ENCODE results near the gene DNAJC28.

Gene DNAJC28, protein sequence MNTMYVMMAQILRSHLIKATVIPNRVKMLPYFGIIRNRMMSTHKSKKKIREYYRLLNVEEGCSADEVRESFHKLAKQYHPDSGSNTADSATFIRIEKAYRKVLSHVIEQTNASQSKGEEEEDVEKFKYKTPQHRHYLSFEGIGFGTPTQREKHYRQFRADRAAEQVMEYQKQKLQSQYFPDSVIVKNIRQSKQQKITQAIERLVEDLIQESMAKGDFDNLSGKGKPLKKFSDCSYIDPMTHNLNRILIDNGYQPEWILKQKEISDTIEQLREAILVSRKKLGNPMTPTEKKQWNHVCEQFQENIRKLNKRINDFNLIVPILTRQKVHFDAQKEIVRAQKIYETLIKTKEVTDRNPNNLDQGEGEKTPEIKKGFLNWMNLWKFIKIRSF

DNA sequence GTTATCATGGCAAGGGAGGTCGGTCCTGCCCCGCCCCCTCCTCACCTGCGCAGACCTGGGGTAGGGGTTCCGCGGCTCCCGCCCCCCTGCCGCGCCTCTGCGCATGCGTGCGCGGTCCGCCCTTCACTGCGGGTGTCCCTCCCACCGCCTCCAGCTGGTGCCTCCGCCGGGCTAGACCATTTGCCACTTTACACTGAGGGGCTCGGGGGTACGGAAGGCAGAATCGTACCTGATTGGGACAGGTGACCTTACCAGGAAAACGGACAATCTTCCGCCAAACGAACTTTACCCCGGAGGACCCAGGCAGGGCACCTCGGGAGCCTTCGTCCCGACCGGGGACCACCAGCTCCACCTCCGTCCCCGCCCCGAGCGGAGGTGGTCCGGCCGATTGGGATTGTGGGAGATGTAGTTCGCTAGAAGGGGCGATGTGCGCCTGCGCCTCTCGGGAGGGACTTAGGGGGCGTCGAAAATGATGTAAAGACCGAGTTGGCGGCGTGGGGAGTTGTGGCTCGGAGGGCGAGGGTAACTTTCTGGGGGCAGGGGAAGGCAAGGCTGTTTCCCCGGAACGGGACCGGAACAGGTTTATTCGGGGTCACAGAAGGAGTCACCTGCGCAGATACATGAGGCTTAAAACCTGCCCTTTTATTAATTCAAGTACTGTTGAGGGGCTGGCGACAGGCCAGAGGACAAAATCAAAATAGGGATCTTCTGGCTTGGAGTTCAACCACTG, at the start of gene DNAJC28:
Gene DNAJC28, minus strand, starts transcription at position 344 of the 730 bp plus-strand sequence. CDS start 2,323 bp downstream, outside the sequence.
- Histone ChIP-seq H3K9me3 (ENCODE audit: control insufficient read depth in 2 of 2, low read length in 2 of 2) (no peaks in the 10 kb centered on the region), H3K9ac (ENCODE audit: low read length in 2 of 2) (peak within 1 kb of the TSS; percentile 75 to 81), H3K4me1 (ENCODE audit: control insufficient read depth, insufficient read depth, low read length) (peaks cover 6% of the 10 kb centered on the region), H3K27me3 (ENCODE audit: control insufficient read depth in 1 of 2, insufficient read depth in 2 of 2, low read length in 2 of 2) (no peaks in the 10 kb centered on the region), H3K27ac (ENCODE audit: low read length) (peak within 1 kb of the TSS; percentile 71), H3K4me3 (ENCODE audit: low read length in 2 of 2) (peak within 1 kb of the TSS; percentile 82 to 98), H3K36me3 (ENCODE audit: control insufficient read depth in 2 of 2, insufficient read depth in 2 of 2, low read length in 2 of 2) (no peaks in the 10 kb centered on the region)

DNA sequence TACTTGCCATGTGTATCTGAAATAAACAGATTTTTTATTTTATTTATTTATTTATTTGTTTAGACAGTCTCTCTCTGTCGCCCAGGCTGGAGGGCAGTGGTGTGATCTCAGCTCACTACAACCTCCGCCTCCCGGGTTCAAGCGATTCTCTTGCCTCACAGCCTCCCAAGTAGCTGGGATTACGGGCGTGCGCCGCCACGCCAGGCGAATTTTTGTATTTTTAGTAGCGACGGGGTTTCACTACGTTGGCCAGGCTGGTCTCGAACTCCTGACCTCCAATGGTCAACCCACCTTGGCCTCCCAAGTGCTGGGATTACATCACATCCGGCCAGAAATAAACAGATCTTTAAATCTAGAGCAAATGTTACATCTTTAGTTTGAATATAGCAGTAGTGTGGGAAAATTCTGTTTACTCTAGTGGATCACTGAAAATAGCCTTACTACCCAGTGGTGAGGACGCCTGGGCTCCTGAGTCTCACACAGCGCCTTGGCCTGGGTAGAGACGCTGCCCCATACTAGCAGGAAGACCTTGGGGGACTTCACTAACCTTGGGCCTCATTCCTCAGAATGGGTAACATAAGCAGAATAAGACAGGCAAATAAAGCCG, 49.7 kb upstream of the DNAJC28 start:
- Histone ChIP-seq H3K9me3 (ENCODE audit: control insufficient read depth in 2 of 2, low read length in 2 of 2) (no peaks in the 10 kb centered on the region), H3K4me3 (ENCODE audit: low read length in 2 of 2) (peak overlapping the region; percentile 97 to 99), H3K4me1 (ENCODE audit: control insufficient read depth, insufficient read depth, low read length) (peaks cover 8% of the 10 kb centered on the region), H3K27me3 (ENCODE audit: control insufficient read depth in 1 of 2, insufficient read depth in 2 of 2, low read length in 2 of 2) (no peaks in the 10 kb centered on the region), H3K9ac (ENCODE audit: low read length in 2 of 2) (peak overlapping the region; percentile 100), H3K36me3 (ENCODE audit: control insufficient read depth in 2 of 2, insufficient read depth in 2 of 2, low read length in 2 of 2) (peaks cover 8 to 15% of the 10 kb centered on the region in 2 donors), H3K27ac (ENCODE audit: low read length) (peak overlapping the region; percentile 100)

DNA sequence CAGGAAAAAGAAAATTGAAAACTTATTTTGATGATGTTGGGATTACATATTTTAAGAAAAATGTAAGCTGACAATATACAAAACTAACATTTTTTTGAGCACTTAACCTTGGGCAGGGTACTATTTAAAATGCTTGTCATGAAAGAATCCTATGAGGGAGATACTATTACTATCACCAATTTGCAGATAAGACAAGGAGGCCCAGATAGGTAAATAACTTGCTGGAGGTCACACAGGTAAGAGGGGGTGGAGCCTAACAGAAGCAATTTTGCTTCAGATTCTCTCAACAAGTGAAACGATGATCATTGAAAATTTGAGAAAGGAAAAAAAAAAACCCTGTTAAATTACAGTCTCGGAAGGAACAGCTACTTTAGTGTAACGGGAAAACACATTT, 49.2 kb upstream of the DNAJC28 start:
- no peaks in the 10 kb centered on the region for H3K9me3 ChIP-seq (ENCODE audit: control insufficient read depth in 2 of 2, low read length in 2 of 2)
- peaks cover 8% of the 10 kb centered on the region for H3K4me1 ChIP-seq (ENCODE audit: control insufficient read depth, insufficient read depth, low read length)
- H3K27ac ChIP-seq (ENCODE audit: low read length) = no peak overlapping the region
- H3K9ac ChIP-seq (ENCODE audit: low read length in 2 of 2) = no peak overlapping the region
- H3K36me3 ChIP-seq (ENCODE audit: control insufficient read depth in 2 of 2, insufficient read depth in 2 of 2, low read length in 2 of 2) = peaks cover 10 to 18% of the 10 kb centered on the region in 2 donors
- no peaks in the 10 kb centered on the region for H3K27me3 ChIP-seq (ENCODE audit: control insufficient read depth in 1 of 2, insufficient read depth in 2 of 2, low read length in 2 of 2)
- no peak overlapping the region for H3K4me3 ChIP-seq (ENCODE audit: low read length in 2 of 2)

DNA sequence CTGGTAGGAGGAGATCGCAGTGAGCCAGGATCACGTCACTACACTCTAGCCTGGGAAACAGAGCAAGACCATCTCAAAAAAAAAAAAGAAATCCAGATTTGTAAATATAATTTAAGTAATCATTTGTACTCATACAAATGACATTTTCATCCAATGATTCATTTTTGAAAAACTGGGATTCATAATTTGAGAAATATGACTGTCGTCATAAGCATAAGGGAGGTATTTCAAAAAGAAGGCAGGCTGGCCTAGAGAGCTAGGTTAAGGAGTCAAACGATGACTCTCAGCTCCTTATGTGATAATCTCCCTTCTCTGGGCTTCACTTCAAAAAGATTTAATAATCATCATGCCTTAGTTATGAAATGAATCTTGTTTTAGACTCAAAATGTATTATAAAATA, 48.1 kb upstream of the DNAJC28 start:
- Histone ChIP-seq H3K9ac (ENCODE audit: low read length in 2 of 2) (no peak overlapping the region), H3K4me3 (ENCODE audit: low read length in 2 of 2) (no peak overlapping the region), H3K36me3 (ENCODE audit: control insufficient read depth in 2 of 2, insufficient read depth in 2 of 2, low read length in 2 of 2) (peaks cover 17 to 23% of the 10 kb centered on the region in 2 donors), H3K27ac (ENCODE audit: low read length) (no peak overlapping the region), H3K9me3 (ENCODE audit: control insufficient read depth in 2 of 2, low read length in 2 of 2) (no peaks in the 10 kb centered on the region), H3K4me1 (ENCODE audit: control insufficient read depth, insufficient read depth, low read length) (peaks cover 8% of the 10 kb centered on the region), H3K27me3 (ENCODE audit: control insufficient read depth in 1 of 2, insufficient read depth in 2 of 2, low read length in 2 of 2) (no peaks in the 10 kb centered on the region)

DNA sequence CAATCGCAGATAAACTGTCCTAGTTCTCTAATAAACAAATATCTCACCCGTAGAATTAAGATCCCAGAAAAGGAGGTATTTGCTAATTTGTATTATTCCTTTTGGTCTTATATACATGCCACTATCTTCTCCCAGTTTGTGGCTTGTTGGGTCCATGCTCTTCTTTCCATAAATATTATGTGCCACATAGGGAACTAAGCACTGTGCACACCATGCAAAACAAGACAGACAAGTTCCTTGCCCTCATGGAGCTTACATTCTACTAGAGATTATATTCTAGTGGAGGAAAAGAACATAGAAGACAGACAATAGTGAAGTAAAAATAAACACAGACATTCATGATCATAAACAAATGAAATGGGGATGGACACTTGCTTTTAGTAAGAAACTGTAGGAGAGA, 45.7 kb upstream of the DNAJC28 start:
- Histone ChIP-seq H3K4me3 (ENCODE audit: low read length in 2 of 2) (no peak overlapping the region), H3K27me3 (ENCODE audit: control insufficient read depth in 1 of 2, insufficient read depth in 2 of 2, low read length in 2 of 2) (no peaks in the 10 kb centered on the region), H3K9me3 (ENCODE audit: control insufficient read depth in 2 of 2, low read length in 2 of 2) (no peaks in the 10 kb centered on the region), H3K27ac (ENCODE audit: low read length) (no peak overlapping the region), H3K4me1 (ENCODE audit: control insufficient read depth, insufficient read depth, low read length) (peaks cover 6% of the 10 kb centered on the region), H3K36me3 (ENCODE audit: control insufficient read depth in 2 of 2, insufficient read depth in 2 of 2, low read length in 2 of 2) (peaks cover 34 to 38% of the 10 kb centered on the region in 2 donors), H3K9ac (ENCODE audit: low read length in 2 of 2) (no peak overlapping the region)

DNA sequence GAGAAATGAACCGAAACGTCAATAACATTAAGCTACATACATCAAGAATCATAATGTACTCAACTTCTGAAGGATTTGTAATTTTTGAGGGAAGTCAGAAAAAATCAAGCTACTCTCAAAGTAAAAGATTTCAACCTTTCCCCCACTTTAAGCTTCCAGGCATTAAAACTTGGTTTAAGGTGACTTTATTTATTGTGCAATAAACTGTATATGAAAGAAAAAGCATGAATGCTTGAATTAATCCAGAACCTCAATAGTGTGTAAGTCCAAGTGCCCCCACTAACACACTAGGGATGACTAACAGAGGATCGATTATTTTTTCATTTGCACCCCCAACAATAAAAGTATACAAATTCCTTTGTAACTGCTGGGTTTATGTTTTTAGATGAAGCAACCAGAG, 39.5 kb upstream of the DNAJC28 start:
- H3K27me3 ChIP-seq (ENCODE audit: control insufficient read depth in 1 of 2, insufficient read depth in 2 of 2, low read length in 2 of 2) = no peaks in the 10 kb centered on the region
- H3K4me1 ChIP-seq (ENCODE audit: control insufficient read depth, insufficient read depth, low read length) = no peaks in the 10 kb centered on the region
- no peak overlapping the region for H3K27ac ChIP-seq (ENCODE audit: low read length)
- H3K36me3 ChIP-seq (ENCODE audit: control insufficient read depth in 2 of 2, insufficient read depth in 2 of 2, low read length in 2 of 2) = peaks cover 39 to 56% of the 10 kb centered on the region in 2 donors
- H3K9me3 ChIP-seq (ENCODE audit: control insufficient read depth in 2 of 2, low read length in 2 of 2) = no peaks in the 10 kb centered on the region
- H3K9ac ChIP-seq (ENCODE audit: low read length in 2 of 2) = no peak overlapping the region
- H3K4me3 ChIP-seq (ENCODE audit: low read length in 2 of 2) = no peak overlapping the region

DNA sequence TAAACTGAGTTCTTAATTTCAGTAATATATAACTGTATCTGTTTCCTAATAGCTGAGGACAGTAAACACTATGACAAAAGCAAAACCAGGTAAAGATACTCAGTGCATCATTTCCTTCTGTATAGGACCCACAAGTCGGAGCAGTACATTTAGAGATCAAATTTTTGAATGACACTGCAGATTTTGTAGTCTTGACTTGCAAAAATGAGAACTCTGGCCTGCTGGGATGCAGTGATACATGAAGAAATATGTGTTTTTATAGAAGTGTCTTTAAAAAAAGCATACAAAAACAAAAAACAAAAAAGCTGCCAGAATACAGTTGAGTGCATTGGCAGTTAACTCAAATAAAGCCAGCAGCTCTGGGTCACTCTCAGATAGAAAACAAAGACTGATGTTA, 31.4 kb upstream of the DNAJC28 start:
- Histone ChIP-seq H3K27ac (ENCODE audit: low read length) (no peak overlapping the region), H3K9ac (ENCODE audit: low read length in 2 of 2) (no peak overlapping the region), H3K36me3 (ENCODE audit: control insufficient read depth in 2 of 2, insufficient read depth in 2 of 2, low read length in 2 of 2) (peaks cover 22% of the 10 kb centered on the region in 2 donors), H3K4me3 (ENCODE audit: low read length in 2 of 2) (no peak overlapping the region), H3K27me3 (ENCODE audit: control insufficient read depth in 1 of 2, insufficient read depth in 2 of 2, low read length in 2 of 2) (no peaks in the 10 kb centered on the region), H3K9me3 (ENCODE audit: control insufficient read depth in 2 of 2, low read length in 2 of 2) (no peaks in the 10 kb centered on the region), H3K4me1 (ENCODE audit: control insufficient read depth, insufficient read depth, low read length) (no peaks in the 10 kb centered on the region)

DNA sequence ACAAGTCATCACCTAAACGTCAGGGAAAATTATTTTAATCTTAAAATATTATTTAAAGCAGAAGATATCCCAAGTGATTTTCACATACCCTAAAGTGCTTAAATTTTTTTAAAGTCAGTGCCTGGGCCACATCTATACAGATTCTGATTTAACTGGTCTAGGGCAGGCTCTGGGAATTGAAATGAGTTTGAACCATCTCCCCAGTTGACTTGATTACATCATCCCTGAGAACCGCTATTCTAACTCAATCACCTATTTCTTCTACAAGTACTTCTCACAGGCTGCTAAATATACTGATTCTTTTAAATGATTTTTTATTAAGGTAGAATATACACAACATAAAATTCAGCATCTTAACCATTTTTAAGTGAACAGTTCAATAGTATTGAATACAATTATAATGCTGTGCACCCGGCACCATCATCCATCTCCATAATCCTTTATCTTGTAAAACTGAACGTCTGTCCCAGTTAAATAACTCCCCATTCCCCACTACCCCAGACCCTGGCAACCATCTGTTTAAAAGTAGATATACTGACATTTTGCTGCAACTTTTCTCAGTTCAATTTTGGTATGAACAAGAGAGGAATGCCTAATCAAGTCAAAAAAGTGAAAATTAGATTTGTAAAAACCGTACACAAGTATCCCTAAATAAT, 30.9 kb upstream of the DNAJC28 start:
- Histone ChIP-seq H3K36me3 (ENCODE audit: control insufficient read depth in 2 of 2, insufficient read depth in 2 of 2, low read length in 2 of 2) (peaks cover 21 to 22% of the 10 kb centered on the region in 2 donors), H3K9me3 (ENCODE audit: control insufficient read depth in 2 of 2, low read length in 2 of 2) (no peaks in the 10 kb centered on the region)

DNA sequence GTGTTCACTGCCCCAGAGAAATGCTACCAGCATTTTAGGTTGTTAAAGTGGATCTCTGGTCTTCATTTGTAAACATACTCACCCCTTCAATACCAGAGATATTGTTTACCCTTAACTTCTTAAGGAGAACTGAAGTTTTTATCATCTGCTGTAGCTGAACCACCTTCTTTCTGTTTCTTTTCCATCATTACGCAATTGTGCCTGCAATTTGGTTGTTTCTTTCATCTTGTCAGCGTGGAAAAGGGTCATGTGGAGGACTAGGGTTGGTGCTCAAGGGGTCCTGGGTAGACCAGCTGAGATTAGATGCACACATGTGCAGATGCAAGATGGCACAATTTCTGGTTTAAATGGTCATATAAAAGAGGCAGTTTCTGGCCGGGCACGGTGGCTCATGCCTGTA, 27.4 kb upstream of the DNAJC28 start:
- no peaks in the 10 kb centered on the region for H3K27me3 ChIP-seq (ENCODE audit: control insufficient read depth in 1 of 2, insufficient read depth in 2 of 2, low read length in 2 of 2)
- no peaks in the 10 kb centered on the region for H3K4me1 ChIP-seq (ENCODE audit: control insufficient read depth, insufficient read depth, low read length)
- H3K4me3 ChIP-seq (ENCODE audit: low read length in 2 of 2) = no peak overlapping the region
- no peak overlapping the region for H3K9ac ChIP-seq (ENCODE audit: low read length in 2 of 2)
- H3K27ac ChIP-seq (ENCODE audit: low read length) = no peak overlapping the region
- no peaks in the 10 kb centered on the region for H3K9me3 ChIP-seq (ENCODE audit: control insufficient read depth in 2 of 2, low read length in 2 of 2)
- peaks cover 26 to 39% of the 10 kb centered on the region in 2 donors for H3K36me3 ChIP-seq (ENCODE audit: control insufficient read depth in 2 of 2, insufficient read depth in 2 of 2, low read length in 2 of 2)

More for the DNA sequence above, 30.9 kb upstream of the DNAJC28 start:
- Histone ChIP-seq H3K27ac (ENCODE audit: low read length) (no peak overlapping the region), H3K27me3 (ENCODE audit: control insufficient read depth in 1 of 2, insufficient read depth in 2 of 2, low read length in 2 of 2) (no peaks in the 10 kb centered on the region), H3K4me3 (ENCODE audit: low read length in 2 of 2) (no peak overlapping the region), H3K9ac (ENCODE audit: low read length in 2 of 2) (no peak overlapping the region), H3K4me1 (ENCODE audit: control insufficient read depth, insufficient read depth, low read length) (no peaks in the 10 kb centered on the region)

DNA sequence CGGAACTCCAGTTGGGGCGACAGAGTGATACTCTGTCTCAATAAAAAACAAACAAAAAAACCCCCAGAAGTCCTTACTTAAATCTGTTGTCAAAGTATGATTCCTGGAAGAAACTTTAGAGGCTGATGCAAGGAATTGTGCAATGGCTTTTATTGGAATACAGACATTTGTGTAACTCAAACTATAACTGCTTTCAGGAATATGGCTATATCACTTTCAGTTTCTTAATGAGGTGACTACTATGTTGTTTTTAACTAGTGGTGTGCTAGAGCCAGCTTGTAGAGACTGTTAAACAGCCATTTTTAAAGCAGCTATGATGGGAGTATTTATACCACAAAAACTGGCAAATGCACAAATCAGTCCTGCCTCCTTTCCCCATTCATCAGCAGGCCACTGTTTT, 22.7 kb upstream of the DNAJC28 start:
- no peaks in the 10 kb centered on the region for H3K4me1 ChIP-seq (ENCODE audit: control insufficient read depth, insufficient read depth, low read length)
- no peaks in the 10 kb centered on the region for H3K27me3 ChIP-seq (ENCODE audit: control insufficient read depth in 1 of 2, insufficient read depth in 2 of 2, low read length in 2 of 2)
- no peak overlapping the region for H3K27ac ChIP-seq (ENCODE audit: low read length)
- no peaks in the 10 kb centered on the region for H3K9me3 ChIP-seq (ENCODE audit: control insufficient read depth in 2 of 2, low read length in 2 of 2)
- H3K9ac ChIP-seq (ENCODE audit: low read length in 2 of 2) = no peak overlapping the region
- peaks cover 30 to 43% of the 10 kb centered on the region in 2 donors for H3K36me3 ChIP-seq (ENCODE audit: control insufficient read depth in 2 of 2, insufficient read depth in 2 of 2, low read length in 2 of 2)
- H3K4me3 ChIP-seq (ENCODE audit: low read length in 2 of 2) = no peak overlapping the region
